ENCODE results near the gene F13A1.

GRCh38 chr6:6366803-6367202 lies 46.3 kb upstream of the F13A1 start:
- TF ChIP-seq ZFP3 (CRISPR knock-in tag; IDR thresholded peaks at IDR 0.05) (no peak), ZNF70 (CRISPR knock-in tag; IDR thresholded peaks at IDR 0.05) (no peak), PATZ1 (CRISPR knock-in tag; IDR thresholded peaks at IDR 0.05; ENCODE audit: borderline replicate concordance) (no peak), RARB (CRISPR knock-in tag; IDR thresholded peaks at IDR 0.05) (no peak), TOX (CRISPR knock-in tag; IDR thresholded peaks at IDR 0.05; ENCODE audit: borderline replicate concordance) (no peak), TCF4 (CRISPR knock-in tag; IDR thresholded peaks at IDR 0.05; ENCODE audit: borderline replicate concordance) (no peak)
- TF ChIP-seq, protein P1, sequence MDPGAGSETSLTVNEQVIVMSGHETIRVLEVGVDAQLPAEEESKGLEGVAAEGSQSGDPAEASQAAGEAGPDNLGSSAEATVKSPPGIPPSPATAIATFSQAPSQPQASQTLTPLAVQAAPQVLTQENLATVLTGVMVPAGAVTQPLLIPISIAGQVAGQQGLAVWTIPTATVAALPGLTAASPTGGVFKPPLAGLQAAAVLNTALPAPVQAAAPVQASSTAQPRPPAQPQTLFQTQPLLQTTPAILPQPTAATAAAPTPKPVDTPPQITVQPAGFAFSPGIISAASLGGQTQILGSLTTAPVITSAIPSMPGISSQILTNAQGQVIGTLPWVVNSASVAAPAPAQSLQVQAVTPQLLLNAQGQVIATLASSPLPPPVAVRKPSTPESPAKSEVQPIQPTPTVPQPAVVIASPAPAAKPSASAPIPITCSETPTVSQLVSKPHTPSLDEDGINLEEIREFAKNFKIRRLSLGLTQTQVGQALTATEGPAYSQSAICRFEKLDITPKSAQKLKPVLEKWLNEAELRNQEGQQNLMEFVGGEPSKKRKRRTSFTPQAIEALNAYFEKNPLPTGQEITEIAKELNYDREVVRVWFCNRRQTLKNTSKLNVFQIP (CRISPR knock-in tag; IDR thresholded peaks at IDR 0.05; ENCODE audit: borderline replicate concordance, low read depth) = no peak

Measured in SK-N-SH treated with all-trans-retinoic acid at 6 μM for 48 hours (cell line).